HG03175 (cell line): ENCODE measurements around the gene TMEM255B.
"Not testable (repeated sequence)": the region's sequence is repeated elsewhere in the genome, so short reads cannot be mapped to it uniquely, and the experiment has no call there.

Experiments used
- ATAC-seq: cut with Tn5 transposase; IDR thresholded peaks from one replicate; pipeline ENCODE4 v1.9.1; 2021; ENCODE audit warnings: mild to moderate bottlenecking, moderate library complexity; ENCODE audit not compliant: unreplicated experiment

The TMEM255B gene

GRCh38 chr13:113734099-113734825 is 24.8 kb upstream of the TMEM255B start:
- no peak for ATAC-seq

- ATAC-seq, result no peak
Observed at GRCh38 chr13:113734826-113735125, 24.2 kb upstream of the TMEM255B start.

- ATAC-seq, result no peak
Observed at GRCh38 chr13:113735194-113735593, 23.8 kb upstream of the TMEM255B start.

GRCh38 chr13:113735750-113736149 is 23.3 kb upstream of the TMEM255B start:
- no peak for ATAC-seq

GRCh38 chr13:113736258-113736731 is 22.7 kb upstream of the TMEM255B start:
- ATAC-seq, result no peak

- ATAC-seq, result no peak
Observed at GRCh38 chr13:113737803-113738202, 21.2 kb upstream of the TMEM255B start.

- no peak for ATAC-seq
Observed at GRCh38 chr13:113739527-113740285, 19.3 kb upstream of the TMEM255B start.

- ATAC-seq, result no peak
Observed at GRCh38 chr13:113740286-113740556, 18.8 kb upstream of the TMEM255B start.

- ATAC-seq, result no peak
Observed at GRCh38 chr13:113740661-113741060, 18.4 kb upstream of the TMEM255B start.

- no peak for ATAC-seq
Observed at GRCh38 chr13:113741191-113741668, 17.8 kb upstream of the TMEM255B start.

- no peak for ATAC-seq
Observed at GRCh38 chr13:113742000-113742441, 17.0 kb upstream of the TMEM255B start.

- no peak for ATAC-seq
Observed at GRCh38 chr13:113742445-113743120, 16.4 kb upstream of the TMEM255B start.

GRCh38 chr13:113743366-113744195 is 15.4 kb upstream of the TMEM255B start:
- ATAC-seq, result no peak

- no peak for ATAC-seq
Observed at GRCh38 chr13:113744197-113745000, 14.6 kb upstream of the TMEM255B start.

GRCh38 chr13:113745059-113745458 is 14.0 kb upstream of the TMEM255B start:
- ATAC-seq, result no peak

- ATAC-seq, result not testable (repeated sequence)
Observed at GRCh38 chr13:113745500-113746142, 13.4 kb upstream of the TMEM255B start.

- no peak for ATAC-seq
Observed at GRCh38 chr13:113746143-113746525, 12.9 kb upstream of the TMEM255B start.

- no peak for ATAC-seq
Observed at GRCh38 chr13:113746671-113747070, 12.4 kb upstream of the TMEM255B start.

GRCh38 chr13:113747291-113747833 is 11.7 kb upstream of the TMEM255B start:
- no peak for ATAC-seq
